Measurements from ENCODE around the gene HP.
"Not testable (repeated sequence)": the region's sequence is repeated elsewhere in the genome, so short reads cannot be mapped to it uniquely, and the experiment has no call there.

The HP gene, protein sequence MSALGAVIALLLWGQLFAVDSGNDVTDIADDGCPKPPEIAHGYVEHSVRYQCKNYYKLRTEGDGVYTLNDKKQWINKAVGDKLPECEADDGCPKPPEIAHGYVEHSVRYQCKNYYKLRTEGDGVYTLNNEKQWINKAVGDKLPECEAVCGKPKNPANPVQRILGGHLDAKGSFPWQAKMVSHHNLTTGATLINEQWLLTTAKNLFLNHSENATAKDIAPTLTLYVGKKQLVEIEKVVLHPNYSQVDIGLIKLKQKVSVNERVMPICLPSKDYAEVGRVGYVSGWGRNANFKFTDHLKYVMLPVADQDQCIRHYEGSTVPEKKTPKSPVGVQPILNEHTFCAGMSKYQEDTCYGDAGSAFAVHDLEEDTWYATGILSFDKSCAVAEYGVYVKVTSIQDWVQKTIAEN

DNA sequence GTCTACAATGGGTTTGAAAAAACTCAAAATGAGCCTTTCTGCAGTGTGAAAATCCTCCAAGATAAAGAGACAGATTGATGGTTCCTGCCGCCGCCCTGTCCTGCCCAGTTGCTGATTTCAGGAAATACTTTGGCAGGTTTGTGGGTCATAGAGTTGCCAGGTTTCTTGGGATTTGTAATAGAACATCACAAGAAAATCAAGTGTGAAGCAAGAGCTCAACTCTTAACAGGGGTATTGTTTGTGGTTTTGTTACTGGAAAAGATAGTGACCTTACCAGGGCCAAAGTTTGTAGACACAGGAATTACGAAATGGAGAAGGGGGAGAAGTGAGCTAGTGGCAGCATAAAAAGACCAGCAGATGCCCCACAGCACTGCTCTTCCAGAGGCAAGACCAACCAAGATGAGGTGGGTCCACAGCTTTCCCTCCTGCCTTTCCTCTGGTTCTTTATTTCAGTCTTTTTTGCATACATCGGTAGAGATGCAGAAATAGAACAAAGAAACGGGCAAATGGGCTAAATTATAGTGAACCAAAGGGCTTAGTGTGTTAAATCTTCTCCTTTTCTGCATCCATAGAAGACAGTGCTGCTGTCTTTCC is at the start of gene HP:
Gene HP (plus strand): TSS at position 252 of the 594 bp plus-strand sequence. CDS start 148 bp downstream, at position 400.
- not testable (repeated sequence) for DNase-seq

DNA sequence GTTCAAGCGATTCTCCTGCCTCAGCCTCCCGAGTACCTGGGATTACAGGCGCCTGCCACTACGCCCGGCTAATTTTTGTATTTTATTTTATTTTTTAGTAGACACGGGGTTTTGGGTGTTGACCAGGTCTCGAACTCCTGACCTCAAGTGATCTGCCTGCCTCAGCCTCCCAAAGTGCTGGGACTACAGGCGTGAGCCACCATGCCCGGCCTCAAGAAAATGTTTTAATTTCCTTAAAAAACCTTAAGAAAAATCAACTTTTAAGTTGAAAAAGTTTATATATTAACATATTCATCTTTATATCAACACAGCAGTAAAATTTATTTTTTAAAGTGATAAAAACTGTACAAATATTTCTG is 46.3 kb upstream of the HP start:
- not testable (repeated sequence) for DNase-seq

DNA sequence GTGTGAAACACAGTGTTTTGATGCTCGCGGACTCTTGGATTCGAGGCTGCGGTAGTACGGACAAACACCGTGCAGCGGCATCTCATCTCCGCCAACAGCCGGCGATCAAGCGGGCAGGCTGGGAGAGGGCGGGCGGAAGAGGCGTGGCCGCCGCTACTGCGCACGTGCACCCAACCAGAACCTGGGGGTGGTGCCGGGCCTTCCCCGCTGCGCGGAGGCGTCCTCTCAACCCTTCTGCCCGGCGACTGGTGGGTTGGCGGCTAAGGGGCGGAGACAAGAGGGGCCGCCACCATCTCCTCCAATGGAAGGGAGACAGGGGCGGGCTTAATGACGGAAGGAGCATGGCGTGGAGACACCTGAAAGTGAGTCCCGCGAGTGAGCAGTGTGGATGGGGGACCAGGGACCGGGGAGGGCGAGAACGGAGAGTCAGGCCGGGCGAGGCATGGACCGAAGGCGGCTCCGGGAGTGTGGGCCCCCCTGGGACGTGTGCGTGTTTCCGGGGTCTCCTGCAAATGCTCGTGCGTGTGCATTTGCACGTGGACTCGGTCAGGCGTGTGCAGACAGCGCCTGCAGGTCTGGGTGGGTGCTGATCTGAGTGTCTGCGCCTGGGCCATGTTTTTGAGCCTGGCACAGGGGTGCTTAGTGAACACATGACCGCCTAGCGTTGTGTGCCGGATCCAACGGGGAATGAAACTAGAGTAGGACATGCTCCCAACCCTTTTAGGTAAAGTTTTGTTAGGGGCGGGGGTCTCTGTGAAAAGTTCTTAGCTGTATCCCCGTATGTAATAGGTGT is 45.7 kb upstream of the HP start, which contains the start of gene DHODH:
Gene DHODH (plus strand): TSS at position 321 of the 793 bp plus-strand sequence. CDS start 21 bp downstream, at position 342.
- peak; percentile 89 for DNase-seq

DNA sequence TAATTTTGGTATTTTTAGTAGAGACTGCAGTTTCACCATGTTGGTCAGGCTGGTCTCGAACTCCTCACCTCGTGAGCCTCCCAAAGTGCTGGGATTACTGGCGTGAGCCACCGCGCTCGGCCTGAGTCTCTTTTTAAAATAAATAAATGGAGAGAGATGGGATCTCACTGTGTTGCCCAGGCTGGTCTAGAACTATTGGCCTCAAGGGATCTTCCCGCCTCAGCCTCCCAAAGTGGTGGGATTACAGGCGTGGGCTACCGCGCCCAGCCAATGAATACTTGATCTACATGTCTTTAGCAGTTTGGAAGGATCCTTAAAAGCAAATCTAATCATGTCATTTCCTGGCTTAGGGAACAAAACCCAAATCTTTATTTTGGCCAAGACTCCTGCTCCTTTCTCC is 44.5 kb upstream of the HP start:
- no peak for DNase-seq

DNA sequence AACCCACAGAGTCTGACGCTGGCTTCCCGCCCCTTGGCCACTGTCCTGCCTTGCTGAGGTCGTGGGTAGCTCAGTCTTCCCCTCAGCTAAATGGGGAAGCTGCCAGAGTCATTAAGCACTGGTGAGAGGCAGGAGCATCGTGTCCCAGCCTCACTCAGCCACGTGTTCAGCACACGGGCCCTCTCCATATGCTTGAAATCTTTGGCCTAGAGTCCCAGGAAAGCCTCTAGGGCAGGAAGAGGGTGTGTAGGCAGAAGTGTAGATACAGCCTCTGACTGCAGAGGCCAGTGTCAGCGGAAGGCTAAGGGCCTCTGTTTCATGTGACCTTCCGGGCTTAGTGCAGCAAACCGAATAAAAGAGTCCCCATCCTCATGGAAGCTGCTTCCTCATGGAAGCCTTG is 41.7 kb upstream of the HP start:
- no peak for DNase-seq

DNA sequence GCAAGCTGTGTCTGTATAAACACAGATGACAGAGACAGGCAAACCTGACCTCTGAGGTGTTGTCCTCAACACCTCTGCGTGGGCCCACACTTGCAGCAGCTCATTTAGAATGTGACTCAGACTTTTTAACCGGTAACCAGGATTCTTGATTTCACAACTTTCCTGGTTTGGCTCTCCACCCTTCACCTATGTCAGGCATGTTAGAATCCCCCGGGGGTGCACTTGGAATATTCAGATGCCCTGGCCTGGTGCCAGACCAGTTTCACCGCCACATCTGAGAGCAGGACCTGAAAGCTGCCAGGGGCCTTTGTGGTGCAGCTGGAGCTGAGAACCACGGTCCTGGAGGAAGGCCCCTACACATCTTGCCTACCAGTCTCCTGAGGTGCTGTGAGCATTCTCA is 40.9 kb upstream of the HP start:
- no peak for DNase-seq

DNA sequence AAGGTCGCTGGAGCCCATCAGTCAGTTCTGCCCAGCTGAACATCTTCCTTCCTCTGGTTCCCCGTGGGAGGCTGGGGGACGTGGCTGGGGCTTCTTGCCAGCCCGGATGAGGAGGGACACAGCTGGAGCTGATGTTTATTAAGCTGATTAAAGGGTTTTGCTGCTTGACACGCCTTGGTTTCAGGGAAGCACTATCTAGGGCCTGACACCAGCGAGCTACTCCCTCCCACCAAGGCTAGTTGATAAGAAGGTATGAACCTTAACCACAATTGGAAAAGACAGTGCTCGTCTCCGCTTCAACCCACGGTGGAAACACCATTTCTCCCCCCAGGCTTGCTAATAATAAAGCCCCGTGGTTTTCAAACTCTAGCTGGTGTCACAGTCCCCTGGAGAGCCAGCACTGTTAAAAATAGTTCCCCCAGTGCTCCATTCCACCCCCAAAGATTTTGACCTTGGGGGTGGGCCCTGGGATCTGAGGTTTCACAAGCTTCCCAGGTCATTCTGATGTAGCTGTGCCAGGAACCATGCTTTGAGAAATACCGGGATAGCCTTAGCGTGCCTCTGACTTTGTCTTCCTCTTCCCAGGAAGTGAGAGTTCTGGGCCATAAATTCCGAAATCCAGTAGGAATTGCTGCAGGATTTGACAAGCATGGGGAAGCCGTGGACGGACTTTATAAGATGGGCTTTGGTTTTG is 40.3 kb upstream of the HP start:
- DNase-seq: no peak

DNA sequence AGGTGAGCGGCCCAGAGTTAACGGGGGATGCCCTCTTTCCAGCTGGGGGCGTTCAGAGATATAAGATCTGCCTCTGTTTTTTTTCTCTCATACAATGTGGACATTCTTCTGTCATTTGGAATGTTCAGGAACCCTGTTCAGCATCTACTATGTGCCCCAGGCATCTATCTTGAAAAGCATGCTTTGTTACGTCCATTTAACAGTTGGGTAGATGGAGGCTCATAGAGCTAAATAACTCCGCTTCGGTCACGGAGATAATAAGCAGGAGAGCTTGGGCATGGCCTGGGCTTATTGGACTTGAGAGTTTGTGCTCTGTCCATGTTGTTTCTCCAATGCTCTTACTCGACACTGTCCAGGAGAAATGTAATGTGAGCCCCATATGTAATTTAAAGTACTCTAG is 39.6 kb upstream of the HP start:
- no peak for DNase-seq

DNA sequence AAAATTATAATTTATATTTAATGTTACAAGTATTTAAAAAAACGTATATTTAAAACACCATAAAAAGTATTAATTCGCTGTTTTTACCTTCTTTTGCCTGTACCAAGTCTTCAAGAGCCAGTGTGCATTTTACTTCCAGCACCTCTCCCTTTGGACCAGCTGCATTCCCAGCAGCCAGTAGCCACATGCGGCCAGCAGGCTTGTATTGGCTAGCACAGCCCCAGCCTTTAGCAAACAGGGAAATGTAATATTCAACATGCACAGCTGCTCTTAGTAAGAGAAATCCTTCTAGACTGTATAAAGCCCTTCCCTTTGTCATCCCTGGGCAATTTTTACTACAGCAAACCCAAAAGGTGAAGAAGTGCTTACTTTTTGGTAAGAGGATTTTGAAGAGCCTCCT is 39.2 kb upstream of the HP start:
- DNase-seq: peak; percentile 6

DNA sequence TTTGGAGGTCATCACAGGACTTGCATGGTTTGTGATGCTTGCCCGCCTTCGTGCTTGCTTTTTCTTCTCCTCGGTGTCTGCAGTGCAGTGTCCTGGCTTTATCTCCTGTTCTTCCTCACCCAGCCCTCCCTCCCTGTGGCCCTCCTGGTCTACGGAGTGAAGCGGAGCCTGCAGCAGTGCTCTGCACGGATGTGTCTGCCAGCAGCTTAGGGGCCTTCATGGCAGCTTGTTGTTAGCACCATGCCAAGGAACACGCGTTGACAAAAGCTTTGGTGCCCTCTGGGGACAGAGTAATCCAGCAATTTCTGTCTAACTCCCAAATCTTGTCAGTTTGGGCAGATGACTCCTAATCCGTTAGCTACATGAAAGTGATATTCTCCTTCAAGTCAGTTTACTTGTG is 35.8 kb upstream of the HP start:
- no peak for DNase-seq

DNA sequence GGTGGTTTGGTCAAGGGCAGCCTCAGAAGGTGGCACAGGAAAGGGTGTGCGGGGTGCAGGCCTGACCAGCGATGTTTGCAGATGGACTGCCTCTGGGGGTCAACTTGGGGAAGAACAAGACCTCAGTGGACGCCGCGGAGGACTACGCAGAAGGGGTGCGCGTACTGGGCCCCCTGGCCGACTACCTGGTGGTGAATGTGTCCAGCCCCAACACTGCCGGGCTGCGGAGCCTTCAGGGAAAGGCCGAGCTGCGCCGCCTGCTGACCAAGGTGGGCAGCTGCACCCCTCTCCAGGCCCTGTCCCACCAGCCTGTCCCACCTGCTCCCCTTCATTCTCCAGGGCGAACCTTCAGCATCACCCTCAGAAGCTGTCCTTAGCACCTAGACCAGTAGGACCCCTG is 33.3 kb upstream of the HP start:
- DNase-seq: no peak

DNA sequence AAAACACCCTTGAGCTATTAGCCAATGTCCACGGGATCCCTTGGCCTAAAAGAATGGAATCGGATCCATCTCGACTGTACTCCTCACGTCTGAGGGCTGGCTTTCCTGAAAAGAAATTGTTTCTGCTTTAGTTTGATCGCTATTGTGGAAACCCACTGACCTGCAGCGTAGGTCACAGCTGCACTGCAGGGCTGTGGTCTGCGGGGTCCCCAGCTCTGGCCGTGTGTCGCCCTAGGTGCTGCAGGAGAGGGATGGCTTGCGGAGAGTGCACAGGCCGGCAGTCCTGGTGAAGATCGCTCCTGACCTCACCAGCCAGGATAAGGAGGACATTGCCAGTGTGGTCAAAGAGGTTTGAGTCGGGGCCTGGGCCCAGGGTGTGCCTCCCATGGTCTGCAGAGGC is 32.2 kb upstream of the HP start:
- DNase-seq: no peak

DNA sequence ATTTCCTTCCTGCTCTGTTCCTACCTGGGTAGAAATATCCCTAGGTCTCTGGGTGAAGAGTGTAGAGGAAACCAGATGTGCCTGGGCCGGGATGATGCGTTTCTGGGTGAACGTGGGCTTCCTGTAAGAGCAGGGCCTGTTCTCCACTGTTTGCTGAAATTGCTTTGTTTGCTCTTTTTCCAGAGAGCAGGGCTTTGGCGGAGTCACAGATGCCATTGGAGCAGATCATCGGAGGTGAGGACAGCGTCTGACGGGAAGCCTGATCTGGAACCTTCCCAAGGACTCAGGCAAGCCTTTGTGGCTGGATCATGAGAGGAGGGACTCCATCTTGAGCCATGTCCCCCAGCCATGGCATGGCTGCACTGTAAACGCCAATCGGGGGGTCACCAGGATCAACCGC is 30.3 kb upstream of the HP start:
- DNase-seq: no peak

DNA sequence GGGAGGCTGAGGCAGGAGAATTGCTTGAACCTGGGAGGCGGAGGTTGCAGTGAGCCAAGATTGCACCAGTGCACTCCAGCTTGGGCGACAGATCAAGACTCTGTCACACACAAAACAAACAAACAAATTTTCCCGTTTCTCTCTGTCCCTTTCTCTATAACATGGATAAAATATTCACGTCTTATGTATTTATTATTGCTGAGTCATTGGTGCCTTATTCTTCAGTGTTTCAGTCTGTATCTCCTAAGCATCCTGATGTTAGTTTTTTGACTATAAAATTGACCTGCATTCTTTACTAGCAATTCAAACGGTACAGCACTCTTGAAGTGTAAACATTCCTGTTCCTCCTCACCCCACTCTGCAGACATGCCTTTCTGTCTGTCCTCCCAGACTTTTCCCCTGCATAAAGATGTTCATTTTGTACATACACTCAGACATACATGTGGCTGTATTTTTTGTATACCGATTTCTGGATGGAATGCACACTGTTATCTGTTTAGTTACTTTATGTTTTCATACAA is 29.4 kb upstream of the HP start:
- DNase-seq: no peak

DNA sequence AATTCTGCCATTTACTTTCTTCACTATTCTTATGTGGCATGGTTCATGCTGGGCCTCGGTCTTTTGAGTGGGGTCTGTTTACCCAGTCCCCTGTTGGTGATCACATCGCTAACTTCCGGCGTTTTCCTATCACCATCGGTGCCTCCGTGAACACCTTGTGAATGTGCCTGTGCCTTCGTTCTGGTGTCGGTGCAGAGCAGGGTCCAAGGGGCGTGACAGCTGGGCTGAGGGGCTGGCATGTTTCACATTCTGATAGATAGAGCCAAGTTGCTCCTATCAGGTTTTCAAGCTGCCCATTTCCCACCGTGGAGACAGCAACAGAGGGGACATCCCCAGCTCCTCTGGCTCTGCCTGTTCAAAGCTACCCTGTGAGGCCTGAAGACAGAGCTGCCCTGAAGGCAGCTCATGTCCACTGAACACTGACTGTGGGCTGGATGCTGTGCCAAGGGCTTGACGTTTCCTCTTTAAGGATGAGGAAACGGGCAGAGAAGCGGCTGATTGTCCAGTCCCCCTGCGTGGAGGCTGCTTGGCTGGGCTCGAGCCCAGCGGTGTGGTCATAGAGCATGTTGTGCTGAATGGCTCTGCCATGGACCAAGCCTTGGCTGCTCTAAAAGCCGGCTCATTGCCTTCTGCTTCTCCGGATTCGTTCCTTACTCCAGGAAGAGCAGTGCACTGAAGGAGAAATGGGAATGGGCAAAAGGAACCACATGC is 28.7 kb upstream of the HP start:
- no peak for DNase-seq

DNA sequence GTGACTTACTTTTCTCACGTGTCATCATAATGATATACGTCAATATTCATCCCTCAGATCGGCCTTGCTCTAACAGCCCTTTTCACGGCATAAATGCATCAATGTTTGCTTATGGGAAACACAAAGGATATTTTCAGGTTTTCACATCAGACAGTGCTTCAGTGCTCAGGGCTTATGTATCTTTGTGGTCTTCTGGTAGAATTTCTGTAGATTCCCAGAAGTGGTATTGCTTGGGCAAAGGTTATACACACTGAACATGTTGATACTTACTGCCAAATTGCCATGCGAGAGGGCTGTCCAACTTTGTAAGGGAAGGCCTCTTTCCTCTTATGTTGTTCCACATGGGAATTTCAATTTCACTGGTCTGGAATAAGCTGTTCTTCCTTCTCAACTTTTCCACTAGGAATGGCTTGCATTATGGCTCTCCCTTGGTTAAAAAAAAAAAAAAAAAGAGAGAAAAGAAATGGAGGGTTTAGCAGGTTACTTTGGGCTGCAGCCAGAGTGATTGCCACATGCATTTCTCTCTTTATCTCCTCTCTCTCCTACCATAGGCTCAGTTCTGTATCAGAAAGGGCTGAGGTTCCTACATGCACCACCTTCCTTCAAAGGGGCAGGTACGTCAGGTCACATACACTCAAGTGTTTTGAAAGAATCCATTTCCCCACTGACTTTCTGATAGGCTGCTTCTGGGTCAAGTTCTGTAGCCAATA is 26.5 kb upstream of the HP start:
- no peak for DNase-seq

DNA sequence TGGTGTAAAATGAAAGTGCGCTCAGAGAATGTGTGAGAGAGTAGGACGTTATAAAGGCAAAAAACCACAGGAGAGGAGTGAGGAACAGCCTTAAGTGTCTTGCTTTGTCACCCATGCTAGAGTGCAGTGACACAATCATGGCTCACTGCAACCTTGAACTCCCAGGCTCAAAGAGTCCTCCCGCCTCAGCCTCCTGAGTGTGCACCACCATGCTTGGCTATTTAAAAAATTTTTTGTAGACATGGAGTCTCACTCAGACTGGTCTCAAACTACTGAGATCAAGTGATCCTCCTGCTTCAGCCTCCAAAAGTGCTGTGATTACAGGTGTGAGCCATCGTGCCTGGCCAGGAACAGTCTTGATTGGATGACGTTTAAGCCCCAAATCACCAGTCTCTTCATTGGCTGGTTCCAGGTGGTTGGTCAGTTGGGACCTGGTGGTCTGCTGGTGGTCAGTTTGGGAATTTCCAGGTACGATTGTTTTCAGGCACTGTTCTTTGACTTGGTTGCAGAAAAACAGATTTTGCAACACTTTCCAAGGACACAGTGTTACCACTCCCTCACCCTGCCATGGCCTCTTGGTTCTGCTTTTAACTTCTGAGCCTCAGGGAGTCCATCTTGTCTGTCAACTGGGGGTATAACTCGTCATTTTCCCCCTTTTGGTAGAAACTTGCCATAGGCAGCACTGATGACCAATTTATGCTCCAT is 24.6 kb upstream of the HP start:
- no peak for DNase-seq

DNA sequence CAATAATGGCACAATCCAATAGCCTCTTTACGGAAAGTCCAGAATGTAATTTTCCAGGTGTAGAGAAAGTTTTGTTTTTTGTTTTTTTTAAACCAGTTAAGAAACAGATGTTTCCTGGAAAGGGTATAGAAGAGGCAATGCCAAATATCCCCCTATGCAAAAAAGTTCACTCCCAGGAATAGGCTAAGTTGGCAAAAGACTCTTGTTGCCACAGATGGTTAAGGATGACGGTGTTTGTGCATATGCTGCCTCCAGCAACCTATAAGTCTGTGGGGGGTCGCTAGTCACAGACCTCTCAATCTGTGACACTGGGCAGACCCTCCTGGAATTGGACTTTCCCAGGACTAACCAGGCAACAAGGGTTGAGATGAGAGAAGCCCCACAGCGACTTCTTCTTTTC is 20.9 kb upstream of the HP start:
- DNase-seq: no peak

DNA sequence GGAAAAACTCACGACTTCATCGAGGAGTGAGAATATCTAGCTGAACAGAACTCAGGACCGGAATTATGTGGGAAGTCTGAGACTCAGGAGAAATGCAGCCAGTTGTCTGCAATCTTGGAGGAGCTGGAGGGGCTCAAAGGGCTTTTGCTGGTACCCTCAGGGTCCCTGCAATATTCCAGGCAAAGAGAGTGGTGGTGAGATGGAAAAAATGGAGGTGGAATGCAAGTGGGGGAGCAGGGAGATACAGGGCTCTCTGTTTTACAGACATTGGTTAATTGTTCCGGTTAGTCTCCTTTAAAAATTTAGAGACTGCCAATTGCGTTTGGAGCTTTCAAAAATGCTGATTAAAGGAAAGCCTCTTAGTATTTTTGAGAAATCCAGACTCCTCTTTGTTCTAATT is 18.2 kb upstream of the HP start:
- DNase-seq: no peak

DNA sequence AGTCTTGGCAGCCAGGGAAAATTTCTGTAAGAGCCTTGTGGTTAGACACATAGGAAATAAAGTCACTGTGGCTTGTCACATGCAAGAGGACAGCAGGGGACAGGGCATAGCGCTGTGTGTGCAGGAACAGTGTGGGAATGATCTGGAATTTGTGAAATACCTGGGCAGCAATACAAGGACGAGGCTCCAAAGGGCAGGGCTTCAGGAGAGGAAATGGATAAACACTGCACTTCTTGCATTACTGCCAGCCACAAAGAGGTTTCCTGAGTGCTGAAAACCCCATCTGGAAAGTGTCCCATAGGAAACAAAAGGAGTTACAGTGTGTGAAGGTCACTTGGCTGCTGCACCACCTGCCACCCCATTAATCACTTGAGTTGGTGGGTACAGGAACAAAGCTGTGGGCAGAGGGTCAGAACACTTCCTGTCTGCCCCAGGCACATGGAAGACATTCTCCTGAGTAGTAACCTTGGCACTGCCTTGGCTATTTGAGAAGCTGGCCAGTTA is 12.1 kb upstream of the HP start:
- DNase-seq: peak; percentile 0

DNA sequence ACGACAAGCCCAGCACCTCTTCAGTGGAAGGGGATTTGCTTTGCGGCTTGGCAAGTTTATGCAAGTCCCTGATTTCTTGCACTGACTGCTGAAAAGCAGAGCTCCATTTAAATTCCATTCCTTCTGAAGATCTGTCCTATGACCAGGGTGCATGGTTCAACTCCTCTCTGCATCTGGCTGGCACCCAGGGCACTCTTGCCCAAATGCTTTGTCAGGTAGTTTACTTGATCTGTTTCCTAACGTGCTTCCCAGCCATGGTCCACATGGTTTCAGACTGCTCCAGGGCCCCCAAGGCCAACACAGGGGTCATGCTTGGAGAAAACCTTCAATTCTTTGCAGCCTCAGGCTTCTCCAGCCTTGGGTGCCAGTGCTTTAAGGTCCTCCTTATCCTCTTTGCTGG is 11.2 kb upstream of the HP start:
- no peak for DNase-seq
